K562 (cell line): Measurements from ENCODE around the gene ENDOU. TPM values are rescaled to one million over a fixed set of nuclear protein-coding genes. Genes with fewer than 3 reads are reported as not detected.

ENCODE experiments used
- BCL6 ChIP-seq: fragments of 250-450 bp; sonication (Bioruptor Pico); IDR thresholded peaks from 2 replicates; pipeline ENCODE4 v1.4.0; 2020
- CBX8 ChIP-seq: fragments of 200-600 bp; sonication (generic); IDR thresholded peaks from 2 replicates; pipeline ENCODE4 v1.6.1; 2012; ENCODE audit warnings: borderline replicate concordance, mixed run types, low read depth, mild to moderate bottlenecking, moderate library complexity, mixed read lengths, low read length, control low read depth, inconsistent platforms; ENCODE audit not compliant: poor library complexity, severe bottlenecking; ENCODE audit errors: extremely low read depth
- EZH2 ChIP-seq: IDR thresholded peaks from 2 replicates; pipeline ENCODE4 v1.6.1; 2012; ENCODE audit warnings: low read depth, mild to moderate bottlenecking, inconsistent platforms, low read length, borderline replicate concordance
- GATAD2B ChIP-seq: fragments of 450-650 bp; IDR thresholded peaks from 2 replicates; pipeline ENCODE4 v1.6.1; 2017; ENCODE audit warnings: mild to moderate bottlenecking, borderline replicate concordance
- ZNF282 ChIP-seq: sonication (generic); formaldehyde crosslinking; IDR thresholded peaks from 2 replicates; pipeline ENCODE4 v1.8.1; 2023; ENCODE audit warnings: missing genetic modification reagents
- polyA plus RNA-seq, 8 experiments: library from polyadenylated mRNA; depleted of rRNA in 4 of 8; stranded (reverse) in 5 of 8; unstranded in 3 of 8; fragments of >200 nt; fragmentation: Nextera tagmentation in 2 of 8; fragmentation: Illumina TruSeq in 1 of 8; extraction: Ambion mirVana in 2 of 8; extraction: Trizol in 1 of 8; gene quantifications; 2 replicates each; pipeline versions ENCODE4 v1.2.1 to v1.2.3, GENCODE V29; 2011 to 2014; ENCODE audit warnings: inconsistent platforms in 1 of 8, missing spikeins in 1 of 8
- total RNA-seq, 7 experiments: library from RNA; depleted of rRNA in 6 of 7; stranded (reverse); fragments of >200 nt in 6 of 7; fragmentation: Illumina TruSeq in 2 of 7; extraction: Trizol in 2 of 7; gene quantifications; 2 replicates each; pipeline versions ENCODE4 v1.2.1 to v1.2.3, GENCODE V29; 2011 to 2021; ENCODE audit warnings: low replicate concordance in 1 of 7
- TF ChIP-seq, protein P1 (sequence below): fragments of 150-350 bp; conservative IDR thresholded peaks from 2 replicates; pipeline ENCODE4 v1.6.1; 2014; ENCODE audit warnings: low read length
- TF ChIP-seq, protein P2 (sequence below), 2 experiments: fragments of 150-350 bp in 1 of 2; IDR thresholded peaks; 2 replicates each; pipeline ENCODE4 v1.6.1; 2012 to 2016; ENCODE audit warnings: low read depth in 2 of 2, low read length in 2 of 2, mild to moderate bottlenecking in 1 of 2, moderate library complexity in 1 of 2
- TF ChIP-seq, protein P3 (sequence below), 2 experiments: fragments of 450-650 bp; formaldehyde crosslinking in 1 of 2; IDR thresholded peaks; 2 replicates each; pipeline versions ENCODE4 v1.4.0 to v1.6.1; 2014 to 2020; ENCODE audit warnings: mild to moderate bottlenecking in 2 of 2, borderline replicate concordance in 1 of 2, low read depth in 1 of 2

Gene ENDOU
- total and polyA plus RNA-seq, 9 of the 15 experiments (the other 6 are each of a cell fraction or from before 2014, with no cell fraction given), result 0.03 TPM; not detected in 8

DNA sequence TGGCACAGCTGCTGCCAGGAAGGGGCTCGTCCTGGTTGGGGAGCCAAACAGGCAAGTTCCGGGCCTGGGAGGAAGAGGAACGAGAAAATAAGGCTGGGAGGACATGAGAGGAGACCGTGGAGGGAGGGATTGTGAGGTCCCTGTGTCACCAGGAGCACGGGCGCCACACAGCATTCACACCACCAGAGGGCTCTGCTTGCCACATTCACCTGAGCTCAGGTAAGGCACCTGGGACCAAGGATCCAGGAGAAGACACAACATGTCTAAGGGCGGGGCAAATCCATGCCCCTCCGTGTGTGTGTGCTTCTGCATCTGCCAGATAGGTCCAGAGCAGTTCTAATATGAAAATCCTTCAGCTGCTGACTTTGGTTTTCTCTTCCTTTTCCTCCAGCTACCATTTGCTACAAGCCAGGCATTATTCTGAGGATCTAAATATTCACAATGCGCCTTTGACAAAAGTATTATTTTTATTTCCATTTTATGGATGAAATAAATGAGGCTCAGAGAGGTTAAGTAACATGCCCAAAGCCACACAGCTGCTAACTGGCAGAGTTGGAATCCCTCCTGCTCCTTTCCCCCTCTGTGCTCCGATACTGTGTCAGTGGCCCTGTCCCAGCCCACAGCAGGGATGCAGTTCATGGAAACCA lies 18.8 kb upstream of the ENDOU start (continued):
- TF ChIP-seq, protein P1, sequence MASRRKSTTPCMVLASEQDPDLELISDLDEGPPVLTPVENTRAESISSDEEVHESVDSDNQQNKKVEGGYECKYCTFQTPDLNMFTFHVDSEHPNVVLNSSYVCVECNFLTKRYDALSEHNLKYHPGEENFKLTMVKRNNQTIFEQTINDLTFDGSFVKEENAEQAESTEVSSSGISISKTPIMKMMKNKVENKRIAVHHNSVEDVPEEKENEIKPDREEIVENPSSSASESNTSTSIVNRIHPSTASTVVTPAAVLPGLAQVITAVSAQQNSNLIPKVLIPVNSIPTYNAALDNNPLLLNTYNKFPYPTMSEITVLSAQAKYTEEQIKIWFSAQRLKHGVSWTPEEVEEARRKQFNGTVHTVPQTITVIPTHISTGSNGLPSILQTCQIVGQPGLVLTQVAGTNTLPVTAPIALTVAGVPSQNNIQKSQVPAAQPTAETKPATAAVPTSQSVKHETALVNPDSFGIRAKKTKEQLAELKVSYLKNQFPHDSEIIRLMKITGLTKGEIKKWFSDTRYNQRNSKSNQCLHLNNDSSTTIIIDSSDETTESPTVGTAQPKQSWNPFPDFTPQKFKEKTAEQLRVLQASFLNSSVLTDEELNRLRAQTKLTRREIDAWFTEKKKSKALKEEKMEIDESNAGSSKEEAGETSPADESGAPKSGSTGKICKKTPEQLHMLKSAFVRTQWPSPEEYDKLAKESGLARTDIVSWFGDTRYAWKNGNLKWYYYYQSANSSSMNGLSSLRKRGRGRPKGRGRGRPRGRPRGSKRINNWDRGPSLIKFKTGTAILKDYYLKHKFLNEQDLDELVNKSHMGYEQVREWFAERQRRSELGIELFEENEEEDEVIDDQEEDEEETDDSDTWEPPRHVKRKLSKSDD, result no peak
- TF ChIP-seq ZNF282 (no peak), EZH2 (no peak), GATAD2B (no peak), CBX8 (no peak), BCL6 (CRISPR knock-in tag) (no peak)
- TF ChIP-seq, protein P2, sequence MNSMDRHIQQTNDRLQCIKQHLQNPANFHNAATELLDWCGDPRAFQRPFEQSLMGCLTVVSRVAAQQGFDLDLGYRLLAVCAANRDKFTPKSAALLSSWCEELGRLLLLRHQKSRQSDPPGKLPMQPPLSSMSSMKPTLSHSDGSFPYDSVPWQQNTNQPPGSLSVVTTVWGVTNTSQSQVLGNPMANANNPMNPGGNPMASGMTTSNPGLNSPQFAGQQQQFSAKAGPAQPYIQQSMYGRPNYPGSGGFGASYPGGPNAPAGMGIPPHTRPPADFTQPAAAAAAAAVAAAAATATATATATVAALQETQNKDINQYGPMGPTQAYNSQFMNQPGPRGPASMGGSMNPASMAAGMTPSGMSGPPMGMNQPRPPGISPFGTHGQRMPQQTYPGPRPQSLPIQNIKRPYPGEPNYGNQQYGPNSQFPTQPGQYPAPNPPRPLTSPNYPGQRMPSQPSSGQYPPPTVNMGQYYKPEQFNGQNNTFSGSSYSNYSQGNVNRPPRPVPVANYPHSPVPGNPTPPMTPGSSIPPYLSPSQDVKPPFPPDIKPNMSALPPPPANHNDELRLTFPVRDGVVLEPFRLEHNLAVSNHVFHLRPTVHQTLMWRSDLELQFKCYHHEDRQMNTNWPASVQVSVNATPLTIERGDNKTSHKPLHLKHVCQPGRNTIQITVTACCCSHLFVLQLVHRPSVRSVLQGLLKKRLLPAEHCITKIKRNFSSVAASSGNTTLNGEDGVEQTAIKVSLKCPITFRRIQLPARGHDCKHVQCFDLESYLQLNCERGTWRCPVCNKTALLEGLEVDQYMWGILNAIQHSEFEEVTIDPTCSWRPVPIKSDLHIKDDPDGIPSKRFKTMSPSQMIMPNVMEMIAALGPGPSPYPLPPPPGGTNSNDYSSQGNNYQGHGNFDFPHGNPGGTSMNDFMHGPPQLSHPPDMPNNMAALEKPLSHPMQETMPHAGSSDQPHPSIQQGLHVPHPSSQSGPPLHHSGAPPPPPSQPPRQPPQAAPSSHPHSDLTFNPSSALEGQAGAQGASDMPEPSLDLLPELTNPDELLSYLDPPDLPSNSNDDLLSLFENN (IDR thresholded peaks at IDR 0.05; ENCODE audit: low read depth in 2 of 2, low read length in 2 of 2), result no peak
- TF ChIP-seq, protein P3, sequence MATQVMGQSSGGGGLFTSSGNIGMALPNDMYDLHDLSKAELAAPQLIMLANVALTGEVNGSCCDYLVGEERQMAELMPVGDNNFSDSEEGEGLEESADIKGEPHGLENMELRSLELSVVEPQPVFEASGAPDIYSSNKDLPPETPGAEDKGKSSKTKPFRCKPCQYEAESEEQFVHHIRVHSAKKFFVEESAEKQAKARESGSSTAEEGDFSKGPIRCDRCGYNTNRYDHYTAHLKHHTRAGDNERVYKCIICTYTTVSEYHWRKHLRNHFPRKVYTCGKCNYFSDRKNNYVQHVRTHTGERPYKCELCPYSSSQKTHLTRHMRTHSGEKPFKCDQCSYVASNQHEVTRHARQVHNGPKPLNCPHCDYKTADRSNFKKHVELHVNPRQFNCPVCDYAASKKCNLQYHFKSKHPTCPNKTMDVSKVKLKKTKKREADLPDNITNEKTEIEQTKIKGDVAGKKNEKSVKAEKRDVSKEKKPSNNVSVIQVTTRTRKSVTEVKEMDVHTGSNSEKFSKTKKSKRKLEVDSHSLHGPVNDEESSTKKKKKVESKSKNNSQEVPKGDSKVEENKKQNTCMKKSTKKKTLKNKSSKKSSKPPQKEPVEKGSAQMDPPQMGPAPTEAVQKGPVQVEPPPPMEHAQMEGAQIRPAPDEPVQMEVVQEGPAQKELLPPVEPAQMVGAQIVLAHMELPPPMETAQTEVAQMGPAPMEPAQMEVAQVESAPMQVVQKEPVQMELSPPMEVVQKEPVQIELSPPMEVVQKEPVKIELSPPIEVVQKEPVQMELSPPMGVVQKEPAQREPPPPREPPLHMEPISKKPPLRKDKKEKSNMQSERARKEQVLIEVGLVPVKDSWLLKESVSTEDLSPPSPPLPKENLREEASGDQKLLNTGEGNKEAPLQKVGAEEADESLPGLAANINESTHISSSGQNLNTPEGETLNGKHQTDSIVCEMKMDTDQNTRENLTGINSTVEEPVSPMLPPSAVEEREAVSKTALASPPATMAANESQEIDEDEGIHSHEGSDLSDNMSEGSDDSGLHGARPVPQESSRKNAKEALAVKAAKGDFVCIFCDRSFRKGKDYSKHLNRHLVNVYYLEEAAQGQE (IDR thresholded peaks at IDR 0.05; ENCODE audit: borderline replicate concordance), result peak; percentile 86
- TF ChIP-seq, protein P3 (CRISPR knock-in tag; IDR thresholded peaks at IDR 0.05; ENCODE audit: low read depth), result no peak
